GM23338 (cell line): ENCODE data around the gene TARS3. TPM values are rescaled to one million over a fixed set of nuclear protein-coding genes. Genes with fewer than 3 reads are reported as not detected.
"Not testable (repeated sequence)": the region's sequence is repeated elsewhere in the genome, so short reads cannot be mapped to it uniquely, and the experiment has no call there.

Experiments used
- ATAC-seq: fragments of 200-7000 bp; cut with Tn5 transposase; 3 replicates; pipeline ENCODE4 v1.9.1; 2020
- DNase-seq: peaks from one replicate; pipeline ENCODE4 v3.0.0-alpha.2; 2015; ENCODE audit warnings: low spot score
- H2AFZ ChIP-seq: fragments of 200-600 bp; sonication (generic); 2 replicates; pipeline ENCODE4 v1.8.0; 2016; ENCODE audit warnings: antibody characterized with exemption, mild to moderate bottlenecking, moderate library complexity
- H3F3A ChIP-seq: fragments of 200-600 bp; sonication (generic); replicated peaks from 2 replicates; pipeline ENCODE4 v1.8.0; 2017; ENCODE audit warnings: antibody characterized with exemption, mixed run types, low read depth
- H3K27ac ChIP-seq: fragments of 200-600 bp; sonication (generic); 2 replicates; pipeline ENCODE4 v1.6.1; 2016; ENCODE audit warnings: low read depth
- H3K27me3 ChIP-seq: fragments of 200-600 bp; sonication (generic); 2 replicates; pipeline ENCODE4 v1.8.0; 2016; ENCODE audit warnings: mild to moderate bottlenecking, mixed run types, moderate library complexity; ENCODE audit not compliant: insufficient read depth
- H3K36me3 ChIP-seq: fragments of 200-600 bp; sonication (generic); 2 replicates; pipeline ENCODE4 v1.8.0; 2016; ENCODE audit warnings: mild to moderate bottlenecking; ENCODE audit not compliant: insufficient read depth
- H3K4me1 ChIP-seq: fragments of 200-600 bp; sonication (generic); 2 replicates; pipeline ENCODE4 v1.8.0; 2016; ENCODE audit warnings: mild to moderate bottlenecking, moderate library complexity; ENCODE audit not compliant: insufficient read depth
- H3K4me2 ChIP-seq: fragments of 200-600 bp; sonication (generic); 2 replicates; pipeline ENCODE4 v1.7.1; 2017; ENCODE audit warnings: mixed run types
- H3K4me3 ChIP-seq: fragments of 200-600 bp; sonication (generic); 2 replicates; pipeline ENCODE4 v1.6.1; 2016; ENCODE audit warnings: mixed run types
- H3K79me2 ChIP-seq: fragments of 200-600 bp; sonication (generic); replicated peaks from 2 replicates; pipeline ENCODE4 v1.8.0; 2017; ENCODE audit warnings: mild to moderate bottlenecking; ENCODE audit not compliant: insufficient read depth
- H3K9me2 ChIP-seq: fragments of 200-600 bp; sonication (generic); 2 replicates; pipeline ENCODE4 v1.8.0; 2017; ENCODE audit not compliant: insufficient read depth
- H4K20me1 ChIP-seq: fragments of 200-600 bp; sonication (generic); replicated peaks from 2 replicates; pipeline ENCODE4 v1.8.0; 2017; ENCODE audit warnings: mild to moderate bottlenecking; ENCODE audit not compliant: insufficient read depth
- H3K27ac Mint-ChIP-seq: 2 replicates; pipeline ENCODE4 v1.8.0; 2020; ENCODE audit warnings: inconsistent platforms, mild to moderate bottlenecking, moderate library complexity, mixed read lengths
- H3K27me3 Mint-ChIP-seq: 3 replicates; pipeline ENCODE4 v1.8.0; 2022; ENCODE audit warnings: low read depth, mild to moderate bottlenecking, moderate library complexity, mixed read lengths, inconsistent platforms; ENCODE audit not compliant: insufficient read depth, poor library complexity
- H3K36me3 Mint-ChIP-seq: 3 replicates; pipeline ENCODE4 v1.8.0; 2021; ENCODE audit warnings: low read depth, mild to moderate bottlenecking, inconsistent platforms, moderate library complexity, mixed read lengths
- H3K4me1 Mint-ChIP-seq: 3 replicates; pipeline ENCODE4 v1.8.0; 2020; ENCODE audit warnings: mild to moderate bottlenecking, inconsistent platforms, mixed read lengths
- H3K4me3 Mint-ChIP-seq: 3 replicates; pipeline ENCODE4 v1.8.0; 2021; ENCODE audit warnings: moderate library complexity, mild to moderate bottlenecking, inconsistent platforms, mixed read lengths
- H3K9me3 Mint-ChIP-seq: 3 replicates; pipeline ENCODE4 v1.8.0; 2020; ENCODE audit warnings: moderate library complexity, mild to moderate bottlenecking, inconsistent platforms, mixed read lengths
- CREB1 ChIP-seq: fragments of 250-450 bp; sonication (Bioruptor Pico); IDR thresholded peaks from 2 replicates; pipeline ENCODE4 v1.5.0; 2020; ENCODE audit warnings: low read depth, mild to moderate bottlenecking, moderate library complexity
- CTCF ChIP-seq, 2 experiments: fragments of 200-600 bp in 1 of 2; sonication (generic) in 1 of 2; conservative IDR thresholded peaks; 2 replicates each; pipeline versions ENCODE4 v1.5.1 to v1.6.1; 2016 to 2017; ENCODE audit warnings: antibody characterized with exemption in 2 of 2, low read depth in 2 of 2, mild to moderate bottlenecking in 2 of 2, moderate library complexity in 1 of 2
- EZH2 ChIP-seq: fragments of 200-600 bp; sonication (generic); IDR thresholded peaks from one replicate; pipeline ENCODE4 v1.8.0; 2017; ENCODE audit warnings: antibody characterized with exemption, mild to moderate bottlenecking, low read depth; ENCODE audit not compliant: unreplicated experiment
- JUNB ChIP-seq: IDR thresholded peaks from one replicate; pipeline ENCODE4 v1.6.1; 2016; ENCODE audit warnings: antibody characterized with exemption; ENCODE audit not compliant: unreplicated experiment
- NANOG ChIP-seq: IDR thresholded peaks from 2 replicates; pipeline ENCODE4 v1.6.1; 2016; ENCODE audit warnings: antibody characterized with exemption, borderline replicate concordance
- POLR2AphosphoS5 ChIP-seq: IDR thresholded peaks from 2 replicates; pipeline ENCODE4 v1.6.1; 2016; ENCODE audit warnings: antibody characterized with exemption, low read depth
- STAT1 ChIP-seq: IDR thresholded peaks from one replicate; pipeline ENCODE4 v1.6.1; 2016; ENCODE audit warnings: antibody characterized with exemption; ENCODE audit not compliant: unreplicated experiment
- ZNF114 ChIP-seq: fragments of 250-450 bp; sonication (Bioruptor Pico); IDR thresholded peaks from 2 replicates; pipeline ENCODE4 v1.5.0; 2020; ENCODE audit warnings: mild to moderate bottlenecking, moderate library complexity
- ZNF331 ChIP-seq: fragments of 250-450 bp; sonication (Bioruptor Pico); IDR thresholded peaks from 2 replicates; pipeline ENCODE4 v1.5.0; 2020; ENCODE audit warnings: low read depth, mild to moderate bottlenecking, moderate library complexity
- polyA plus RNA-seq: library from polyadenylated mRNA; unstranded; fragments of >200 nt; fragmentation: Nextera tagmentation; extraction: Ambion mirVana; gene quantifications from 2 replicates; pipeline ENCODE4 v1.2.1, GENCODE V29; 2016
- total RNA-seq: library from RNA; depleted of rRNA; stranded (reverse); fragments of >200 nt; shearing (Covaris generic); gene quantifications from 2 replicates; pipeline ENCODE4 v1.2.3, GENCODE V29; 2014
- TF ChIP-seq, protein P1 (sequence below): IDR thresholded peaks from one replicate; pipeline ENCODE4 v1.6.1; 2018; ENCODE audit warnings: antibody characterized with exemption; ENCODE audit not compliant: unreplicated experiment
- TF ChIP-seq, protein P2 (sequence below): IDR thresholded peaks from 2 replicates; pipeline ENCODE4 v1.6.1; 2016; ENCODE audit warnings: antibody characterized with exemption

TARS3 gene
- total and polyA plus RNA-seq, 2 experiments from 2014 or later: 13.0 to 15.4 TPM

DNA sequence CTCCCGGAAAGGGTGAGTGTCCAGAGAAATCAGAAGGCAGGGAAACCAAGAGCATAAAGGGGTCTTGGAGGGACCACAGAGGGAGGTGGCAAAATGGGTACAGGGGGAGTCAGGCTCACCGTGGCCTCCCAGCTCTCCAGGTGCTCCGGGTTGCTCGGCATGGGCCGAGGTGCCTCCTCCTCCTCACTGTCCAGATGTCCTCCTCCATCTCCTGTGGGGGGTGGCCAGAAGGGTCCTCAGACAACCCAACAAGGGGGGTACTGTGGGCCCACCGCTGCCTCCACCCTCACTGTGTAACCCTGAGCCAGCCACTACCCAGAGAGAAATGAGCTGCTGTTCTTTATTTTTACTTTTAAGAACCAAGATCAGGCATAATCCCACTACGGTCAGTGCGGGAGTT is 48.6 kb upstream of the TARS3 start (continued):
- TF ChIP-seq, protein P1, sequence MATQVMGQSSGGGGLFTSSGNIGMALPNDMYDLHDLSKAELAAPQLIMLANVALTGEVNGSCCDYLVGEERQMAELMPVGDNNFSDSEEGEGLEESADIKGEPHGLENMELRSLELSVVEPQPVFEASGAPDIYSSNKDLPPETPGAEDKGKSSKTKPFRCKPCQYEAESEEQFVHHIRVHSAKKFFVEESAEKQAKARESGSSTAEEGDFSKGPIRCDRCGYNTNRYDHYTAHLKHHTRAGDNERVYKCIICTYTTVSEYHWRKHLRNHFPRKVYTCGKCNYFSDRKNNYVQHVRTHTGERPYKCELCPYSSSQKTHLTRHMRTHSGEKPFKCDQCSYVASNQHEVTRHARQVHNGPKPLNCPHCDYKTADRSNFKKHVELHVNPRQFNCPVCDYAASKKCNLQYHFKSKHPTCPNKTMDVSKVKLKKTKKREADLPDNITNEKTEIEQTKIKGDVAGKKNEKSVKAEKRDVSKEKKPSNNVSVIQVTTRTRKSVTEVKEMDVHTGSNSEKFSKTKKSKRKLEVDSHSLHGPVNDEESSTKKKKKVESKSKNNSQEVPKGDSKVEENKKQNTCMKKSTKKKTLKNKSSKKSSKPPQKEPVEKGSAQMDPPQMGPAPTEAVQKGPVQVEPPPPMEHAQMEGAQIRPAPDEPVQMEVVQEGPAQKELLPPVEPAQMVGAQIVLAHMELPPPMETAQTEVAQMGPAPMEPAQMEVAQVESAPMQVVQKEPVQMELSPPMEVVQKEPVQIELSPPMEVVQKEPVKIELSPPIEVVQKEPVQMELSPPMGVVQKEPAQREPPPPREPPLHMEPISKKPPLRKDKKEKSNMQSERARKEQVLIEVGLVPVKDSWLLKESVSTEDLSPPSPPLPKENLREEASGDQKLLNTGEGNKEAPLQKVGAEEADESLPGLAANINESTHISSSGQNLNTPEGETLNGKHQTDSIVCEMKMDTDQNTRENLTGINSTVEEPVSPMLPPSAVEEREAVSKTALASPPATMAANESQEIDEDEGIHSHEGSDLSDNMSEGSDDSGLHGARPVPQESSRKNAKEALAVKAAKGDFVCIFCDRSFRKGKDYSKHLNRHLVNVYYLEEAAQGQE: no peak
- TF ChIP-seq NANOG (no peak), POLR2AphosphoS5 (no peak), CREB1 (CRISPR knock-in tag) (no peak), STAT1 (no peak), ZNF331 (CRISPR knock-in tag) (no peak), ZNF114 (CRISPR knock-in tag) (no peak), JUNB (no peak), EZH2 (no peak)
- TF ChIP-seq, protein P2, sequence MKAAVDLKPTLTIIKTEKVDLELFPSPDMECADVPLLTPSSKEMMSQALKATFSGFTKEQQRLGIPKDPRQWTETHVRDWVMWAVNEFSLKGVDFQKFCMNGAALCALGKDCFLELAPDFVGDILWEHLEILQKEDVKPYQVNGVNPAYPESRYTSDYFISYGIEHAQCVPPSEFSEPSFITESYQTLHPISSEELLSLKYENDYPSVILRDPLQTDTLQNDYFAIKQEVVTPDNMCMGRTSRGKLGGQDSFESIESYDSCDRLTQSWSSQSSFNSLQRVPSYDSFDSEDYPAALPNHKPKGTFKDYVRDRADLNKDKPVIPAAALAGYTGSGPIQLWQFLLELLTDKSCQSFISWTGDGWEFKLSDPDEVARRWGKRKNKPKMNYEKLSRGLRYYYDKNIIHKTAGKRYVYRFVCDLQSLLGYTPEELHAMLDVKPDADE: no peak

GRCh38 chr15:101767083-101767640 is 42.9 kb upstream of the TARS3 start:
- not testable (repeated sequence) for H3K4me1 ChIP-seq, H3K27ac ChIP-seq, H3K27me3 ChIP-seq, DNase-seq, H3K4me2 ChIP-seq, H3K27me3 Mint-ChIP-seq, H3K9me2 ChIP-seq, H3K36me3 ChIP-seq, H3K79me2 ChIP-seq, H3F3A ChIP-seq, H3K4me3 Mint-ChIP-seq, H3K4me1 Mint-ChIP-seq, H3K9me3 Mint-ChIP-seq, H4K20me1 ChIP-seq, H3K36me3 Mint-ChIP-seq, H3K4me3 ChIP-seq, H3K27ac Mint-ChIP-seq, H2AFZ ChIP-seq
- peak; percentile 58 for ATAC-seq
- TF ChIP-seq CTCF (conservative IDR thresholded peaks at IDR 0.05; ENCODE audit: low read depth in 2 of 2): 0 out of 4 replicates have a peak, but pooled peaks of 1 of the 2 experiments have one; percentile 16
